K562 (cell line): Measurements from ENCODE around the gene CDH20. TPM values are rescaled to one million over a fixed set of nuclear protein-coding genes. Genes with fewer than 3 reads are reported as not detected.

Experiments used
- ATAC-seq: fragments of 200-7000 bp; cut with Tn5 transposase; 3 replicates; pipeline ENCODE4 v1.9.1; 2020; ENCODE audit warnings: moderate library complexity
- BruUV-seq: library from RNA; stranded (reverse); fragments of 400-500 nt; replicated peaks from 2 replicates; lab custom pipeline; 2021; lab: Mats Ljungman, UMichigan
- CTCF ChIA-PET: fragments of 300-600 bp; formaldehyde crosslinking; extraction: SDS; loops from one replicate; lab custom pipeline; 2021; ENCODE audit warnings: low intra/inter-chr PET ratio; lab: Yijun Ruan, JAX
- POLR2A ChIA-PET: fragments of 300-600, 350-650 bp; sonication (Branson Sonifier 250); formaldehyde crosslinking; extraction: SDS; loops from one replicate; lab custom pipeline; 2021; ENCODE audit warnings: antibody characterized with exemption, inconsistent platforms; lab: Yijun Ruan, JAX
- DNase-seq, 4 experiments: peaks; one replicate each; pipeline versions ENCODE4 v3.0.0 to v3.0.0-alpha.2; 2011 to 2018; ENCODE audit warnings: low spot score in 3 of 4, mixed read lengths in 3 of 4; ENCODE audit errors: extremely low read depth in 1 of 4
- FAIRE-seq: peaks from 2 replicates; lab custom pipeline; 2011; peaks lifted over from hg19 to GRCh38; lab: Jason Lieb, UNC
- H2AFZ ChIP-seq: 2 replicates; pipeline ENCODE4 v1.6.0; 2011; ENCODE audit warnings: low read depth, low read length, control low read depth, inconsistent platforms
- H3K27ac ChIP-seq: fragments of 200-600 bp; 3 replicates; pipeline ENCODE4 v1.8.0; 2011; ENCODE audit warnings: low read depth, mild to moderate bottlenecking, control low read depth, inconsistent platforms, low read length, moderate library complexity, mixed read lengths; ENCODE audit errors: extremely low read depth
- H3K27me3 ChIP-seq, 2 experiments: fragments of 300-600 bp in 1 of 2; 2 replicates in 1 of 2; 3 replicates in 1 of 2; pipeline versions ENCODE4 v1.6.0 to v1.8.0; 2011; ENCODE audit warnings: inconsistent platforms in 2 of 2, low read length in 2 of 2, mild to moderate bottlenecking in 1 of 2, mixed read lengths in 1 of 2, moderate library complexity in 1 of 2; ENCODE audit not compliant: control insufficient read depth in 2 of 2, insufficient read depth in 2 of 2
- H3K36me3 ChIP-seq: fragments of 300-600 bp; 3 replicates; pipeline ENCODE4 v1.8.0; 2011; ENCODE audit warnings: mild to moderate bottlenecking, low read length, inconsistent platforms; ENCODE audit not compliant: control insufficient read depth, insufficient read depth
- H3K4me1 ChIP-seq, 2 experiments: fragments of 200-600 bp in 1 of 2; replicated peaks in 1 of 2; 2 replicates in 1 of 2; 3 replicates in 1 of 2; pipeline versions ENCODE4 v1.5.1 to v1.8.0; 2011; ENCODE audit warnings: inconsistent platforms in 2 of 2, low read length in 2 of 2, mild to moderate bottlenecking in 1 of 2, mixed read lengths in 1 of 2, moderate library complexity in 1 of 2; ENCODE audit not compliant: control insufficient read depth in 2 of 2, insufficient read depth in 2 of 2
- H3K4me2 ChIP-seq: 2 replicates; pipeline ENCODE4 v1.6.1; 2011; ENCODE audit warnings: low read length, control low read depth, inconsistent platforms, mixed read lengths; ENCODE audit not compliant: insufficient read depth
- H3K4me3 ChIP-seq: fragments of 200-600 bp; sonication (generic), shearing (Covaris generic); 2 replicates; pipeline ENCODE4 v1.5.1; 2016; ENCODE audit warnings: control low read depth, inconsistent platforms
- H3K79me2 ChIP-seq: fragments of 200-600 bp; 3 replicates; pipeline ENCODE4 v1.8.0; 2011; ENCODE audit warnings: low read length, inconsistent platforms; ENCODE audit not compliant: control insufficient read depth, insufficient read depth
- H3K9ac ChIP-seq, 2 experiments: 2 replicates each; pipeline versions ENCODE4 v1.6.0 to v1.6.1; 2011; ENCODE audit warnings: low read depth in 2 of 2, low read length in 2 of 2, control low read depth in 1 of 2, inconsistent platforms in 1 of 2, mild to moderate bottlenecking in 1 of 2, mixed read lengths in 1 of 2; ENCODE audit not compliant: insufficient read depth in 1 of 2
- H3K9me1 ChIP-seq: one replicate; pipeline ENCODE4 v1.6.0; 2011; ENCODE audit warnings: inconsistent platforms, mild to moderate bottlenecking, low read length, moderate library complexity; ENCODE audit not compliant: control insufficient read depth, insufficient read depth
- H3K9me3 ChIP-seq: replicated peaks from 2 replicates; pipeline ENCODE4 v1.5.1; 2011; ENCODE audit warnings: low read depth, low read length, inconsistent platforms; ENCODE audit not compliant: control insufficient read depth, insufficient read depth
- H4K20me1 ChIP-seq: replicated peaks from 2 replicates; pipeline ENCODE4 v1.6.1; 2011; ENCODE audit warnings: low read length, inconsistent platforms, mixed read lengths; ENCODE audit not compliant: control insufficient read depth, insufficient read depth
- ETV6 ChIP-seq, 3 experiments: fragments of 150-350 bp in 1 of 3; sonication (generic) in 1 of 3; formaldehyde crosslinking in 1 of 3; IDR thresholded peaks; 2 replicates each; pipeline versions ENCODE4 v1.6.1 to v1.8.0; 2014 to 2022; ENCODE audit warnings: borderline replicate concordance in 2 of 3, low read depth in 2 of 3, antibody characterized with exemption in 1 of 3, low read length in 1 of 3, mild to moderate bottlenecking in 1 of 3, missing genetic modification reagents in 1 of 3
- HMG20A ChIP-seq: fragments of 450-650 bp; formaldehyde crosslinking; conservative IDR thresholded peaks from 2 replicates; pipeline ENCODE4 v1.4.0; 2020; ENCODE audit warnings: mild to moderate bottlenecking, mixed read lengths
- MYNN ChIP-seq, 2 experiments: sonication (generic); formaldehyde crosslinking in 1 of 2; IDR thresholded peaks; 2 replicates each; pipeline versions ENCODE4 v1.5.0 to v1.6.1; 2016 to 2020; ENCODE audit warnings: antibody characterized with exemption in 1 of 2, missing genetic modification reagents in 1 of 2
- NFIC ChIP-seq: fragments of 450-650 bp; IDR thresholded peaks from 2 replicates; pipeline ENCODE4 v1.6.1; 2017; ENCODE audit warnings: mild to moderate bottlenecking, inconsistent platforms
- NR3C1 ChIP-seq: sonication (generic); formaldehyde crosslinking; IDR thresholded peaks from 2 replicates; pipeline ENCODE4 v1.8.1; 2022; ENCODE audit warnings: missing genetic modification reagents
- NUFIP1 ChIP-seq: fragments of 450-650 bp; IDR thresholded peaks from 2 replicates; pipeline ENCODE4 v1.6.1; 2018; ENCODE audit not compliant: partially characterized antibody
- PRDM10 ChIP-seq: fragments of 450-650 bp; IDR thresholded peaks from 2 replicates; pipeline ENCODE4 v1.6.1; 2018; ENCODE audit not compliant: partially characterized antibody
- RBM22 ChIP-seq: fragments of 200-400 bp; formaldehyde crosslinking; IDR thresholded peaks from 2 replicates; pipeline ENCODE4 v1.6.1; 2018; ENCODE audit warnings: low read length, low read depth; ENCODE audit not compliant: poor library complexity, severe bottlenecking
- ZNF12 ChIP-seq: sonication (generic); formaldehyde crosslinking; IDR thresholded peaks from 2 replicates; pipeline ENCODE4 v1.4.0; 2020; ENCODE audit warnings: mild to moderate bottlenecking, missing genetic modification reagents
- ZNF253 ChIP-seq: fragments of 250-450 bp; sonication (Bioruptor Pico); conservative IDR thresholded peaks from 2 replicates; pipeline ENCODE4 v1.6.1; 2021; ENCODE audit warnings: mild to moderate bottlenecking
- ZNF740 ChIP-seq, 3 experiments: fragments of 200-800 bp in 1 of 3; sonication (Bioruptor generic) in 1 of 3; sonication (generic) in 1 of 3; formaldehyde crosslinking in 1 of 3; IDR thresholded peaks; 2 replicates each; pipeline versions ENCODE4 v1.6.1 to v1.8.0; 2016 to 2022; ENCODE audit warnings: mild to moderate bottlenecking in 2 of 3, missing compliant biosample characterization in 2 of 3, missing genetic modification characterization in 2 of 3, missing genetic modification reagents in 1 of 3
- WGBS: fragments of 100-300 bp; shearing (Covaris generic); methylation state at CpG from one replicate; pipeline ENCODE4 v1.1.6; 2016; ENCODE audit warnings: low coverage, mixed read lengths; ENCODE audit not compliant: insufficient coverage; ENCODE audit errors: missing lambda C conversion rate; 5-methylcytosine and 5-hydroxymethylcytosine counted together
- in situ Hi-C: fragments of 300-500 bp; cut with MboI; formaldehyde crosslinking; loops from 4 replicates; pipeline ENCODE4 v1.15.0; 2018; ENCODE audit warnings: inconsistent platforms, mixed read lengths
- intact Hi-C: fragments of 100-400 bp; cut with micrococcal nuclease; formaldehyde crosslinking; loops from 2 replicates; pipeline ENCODE4 v1.14.2; 2022
- polyA plus RNA-seq, 8 experiments: library from polyadenylated mRNA; depleted of rRNA in 4 of 8; stranded (reverse) in 5 of 8; unstranded in 3 of 8; fragments of >200 nt; fragmentation: Nextera tagmentation in 2 of 8; fragmentation: Illumina TruSeq in 1 of 8; extraction: Ambion mirVana in 2 of 8; extraction: Trizol in 1 of 8; gene quantifications; 2 replicates each; pipeline versions ENCODE4 v1.2.1 to v1.2.3, GENCODE V29; 2011 to 2014; ENCODE audit warnings: inconsistent platforms in 1 of 8, missing spikeins in 1 of 8
- total RNA-seq, 7 experiments: library from RNA; depleted of rRNA in 6 of 7; stranded (reverse); fragments of >200 nt in 6 of 7; fragmentation: Illumina TruSeq in 2 of 7; extraction: Trizol in 2 of 7; gene quantifications; 2 replicates each; pipeline versions ENCODE4 v1.2.1 to v1.2.3, GENCODE V29; 2011 to 2021; ENCODE audit warnings: low replicate concordance in 1 of 7

Gene CDH20
- total and polyA plus RNA-seq, 9 of the 15 experiments (the other 6 are each of a cell fraction or from before 2014, with no cell fraction given): not detected

- no peaks in the 10 kb centered on the region for H3K9me3 ChIP-seq
- H3K27me3 ChIP-seq: no peaks in the 10 kb centered on the region
- ChIA-PET CTCF (no interaction called here), POLR2A (interaction anchor here (0.5 kb wide), 1 partner anchor 351 kb away, joined by 3 read pairs; no protein-coding TSS in a partner anchor)
- DNase-seq (no peak), ATAC-seq (no peak), FAIRE-seq (no peak)
- H4K20me1 ChIP-seq: no peaks in the 10 kb centered on the region
- no peak overlapping the region for H3K4me2 ChIP-seq
- no peak for TF ChIP-seq NFIC
- TF ChIP-seq NR3C1: no peak
- no peaks in the 10 kb centered on the region for H3K79me2 ChIP-seq
- H3K4me1 ChIP-seq: no peaks in the 10 kb centered on the region
- WGBS: 0% methylated on average over 1 of the region's 1 CpG
- H3K27ac ChIP-seq: no peak overlapping the region
- no peak overlapping the region for H3K9ac ChIP-seq
- H3K4me3 ChIP-seq: no peak overlapping the region
- no TSS peak for BruUV-seq
- no peaks in the 10 kb centered on the region for H3K9me1 ChIP-seq
- in situ Hi-C loops (no loop called here), intact Hi-C loops (no loop called here)
- H2AFZ ChIP-seq: no peak overlapping the region
- no peaks in the 10 kb centered on the region for H3K36me3 ChIP-seq
Measured at GRCh38 chr18:61572871-61573270, 239.6 kb downstream of the CDH20 start.

GRCh38 chr18:61574665-61575064 is 241.4 kb downstream of the CDH20 start:
- H3K9me1 ChIP-seq: no peaks in the 10 kb centered on the region
- H2AFZ ChIP-seq: no peak overlapping the region
- H4K20me1 ChIP-seq: no peaks in the 10 kb centered on the region
- DNase-seq: no peak
- BruUV-seq: no TSS peak
- no peak for FAIRE-seq
- no peaks in the 10 kb centered on the region for H3K9me3 ChIP-seq
- CTCF ChIA-PET: no interaction called here
- in situ Hi-C loops: loop anchor here (25.0 kb wide), 1 partner anchor 563 kb away; no protein-coding TSS in a partner anchor
- POLR2A ChIA-PET: no interaction called here
- H3K9ac ChIP-seq: no peak overlapping the region
- no peak overlapping the region for H3K4me3 ChIP-seq
- no peak for ATAC-seq
- intact Hi-C loops: no loop called here
- H3K79me2 ChIP-seq: no peaks in the 10 kb centered on the region
- no peaks in the 10 kb centered on the region for H3K36me3 ChIP-seq
- no peaks in the 10 kb centered on the region for H3K4me1 ChIP-seq
- H3K4me2 ChIP-seq: no peak overlapping the region
- no peaks in the 10 kb centered on the region for H3K27me3 ChIP-seq
- no peak overlapping the region for H3K27ac ChIP-seq
- TF ChIP-seq HMG20A (CRISPR knock-in tag) (no peak), ZNF12 (CRISPR knock-in tag) (no peak), PRDM10 (no peak), ETV6 (IDR thresholded peaks at IDR 0.05; ENCODE audit: borderline replicate concordance in 1 of 2, low read depth in 2 of 2, low read length in 1 of 2) (no peak), ETV6 (CRISPR knock-in tag; IDR thresholded peaks at IDR 0.05; ENCODE audit: borderline replicate concordance) (no peak), RBM22 (no peak), MYNN (IDR thresholded peaks at IDR 0.05) (no peak), MYNN (CRISPR knock-in tag; IDR thresholded peaks at IDR 0.05) (no peak), ZNF253 (no peak), NUFIP1 (no peak), ZNF740 (CRISPR knock-in tag; IDR thresholded peaks at IDR 0.05) (no peak), ZNF740 (tag; IDR thresholded peaks at IDR 0.05) (no peak)
